GM21786 (cell line): Measurements from ENCODE around the gene CACNA2D1.
"Not testable (repeated sequence)": the region's sequence is repeated elsewhere in the genome, so short reads cannot be mapped to it uniquely, and the experiment has no call there.

ENCODE experiments used
- ATAC-seq: cut with Tn5 transposase; IDR thresholded peaks from one replicate; pipeline ENCODE4 v1.9.1; 2021; ENCODE audit not compliant: unreplicated experiment

Gene CACNA2D1

DNA sequence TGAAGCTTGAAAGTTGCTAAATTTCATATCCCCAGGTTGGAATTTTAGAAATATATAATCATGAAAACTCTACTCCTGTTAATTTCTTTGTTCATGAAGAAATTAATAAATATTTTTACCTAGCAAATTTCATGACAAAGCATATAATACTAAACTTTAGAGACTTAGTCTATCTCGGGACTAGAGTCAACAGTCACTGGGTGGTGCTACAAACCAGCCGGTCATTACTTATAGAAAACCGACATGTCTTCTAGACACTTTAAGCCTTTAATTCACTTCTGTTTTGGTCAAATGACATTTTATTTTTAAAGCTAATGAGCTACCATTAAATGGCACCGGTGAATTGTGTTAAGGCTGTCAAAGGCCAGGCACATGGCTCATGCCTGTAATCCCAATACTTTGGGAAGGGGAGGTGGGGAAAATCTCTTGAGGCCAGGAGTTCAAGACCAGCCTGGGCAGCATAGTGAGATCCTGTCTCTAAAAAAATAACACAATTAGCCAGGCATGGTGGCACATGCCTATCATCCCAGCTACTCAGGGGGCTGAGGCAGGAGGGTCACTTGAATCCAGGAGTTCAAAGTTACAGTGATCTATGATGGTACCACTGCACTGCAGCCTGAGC, 270.1 kb downstream of the CACNA2D1 start:
- no peak for ATAC-seq

DNA sequence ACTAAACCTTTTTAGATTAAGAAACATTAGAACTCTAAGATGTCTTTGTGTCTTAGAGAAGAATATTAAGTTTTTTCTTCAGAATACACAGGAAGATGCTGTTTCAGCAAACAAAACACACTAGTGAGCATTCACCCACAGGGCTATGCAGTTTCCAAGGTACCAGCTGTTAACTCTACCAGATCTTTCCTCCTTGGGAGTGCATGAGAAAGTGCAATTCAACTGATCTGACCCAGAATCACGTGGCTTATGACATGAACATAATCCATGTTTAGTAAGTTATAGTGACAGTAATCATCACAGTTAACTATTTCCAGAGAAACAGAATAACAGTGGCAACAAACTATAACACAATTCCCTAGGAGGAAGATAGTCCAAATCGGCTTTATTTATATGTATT, 270.7 kb downstream of the CACNA2D1 start:
- ATAC-seq, result no peak

DNA sequence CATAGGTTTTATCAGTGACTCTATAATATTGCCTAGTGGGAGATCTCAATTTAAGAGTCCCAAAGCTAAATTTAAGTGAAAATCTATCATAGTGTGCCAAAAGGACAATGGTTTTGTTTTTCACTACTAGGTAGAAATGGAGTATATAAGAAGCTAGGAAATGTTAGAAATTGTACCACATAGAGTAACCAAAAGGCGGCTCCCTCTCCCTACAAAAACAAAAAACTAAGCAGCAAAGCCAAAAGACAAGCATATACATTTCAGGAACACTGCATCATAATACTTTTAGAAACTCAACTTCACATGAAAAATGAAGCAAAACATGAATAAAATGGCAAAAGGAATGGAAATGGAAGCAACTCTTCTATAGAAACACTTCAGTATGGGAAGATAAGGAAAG, 271.6 kb downstream of the CACNA2D1 start:
- no peak for ATAC-seq

DNA sequence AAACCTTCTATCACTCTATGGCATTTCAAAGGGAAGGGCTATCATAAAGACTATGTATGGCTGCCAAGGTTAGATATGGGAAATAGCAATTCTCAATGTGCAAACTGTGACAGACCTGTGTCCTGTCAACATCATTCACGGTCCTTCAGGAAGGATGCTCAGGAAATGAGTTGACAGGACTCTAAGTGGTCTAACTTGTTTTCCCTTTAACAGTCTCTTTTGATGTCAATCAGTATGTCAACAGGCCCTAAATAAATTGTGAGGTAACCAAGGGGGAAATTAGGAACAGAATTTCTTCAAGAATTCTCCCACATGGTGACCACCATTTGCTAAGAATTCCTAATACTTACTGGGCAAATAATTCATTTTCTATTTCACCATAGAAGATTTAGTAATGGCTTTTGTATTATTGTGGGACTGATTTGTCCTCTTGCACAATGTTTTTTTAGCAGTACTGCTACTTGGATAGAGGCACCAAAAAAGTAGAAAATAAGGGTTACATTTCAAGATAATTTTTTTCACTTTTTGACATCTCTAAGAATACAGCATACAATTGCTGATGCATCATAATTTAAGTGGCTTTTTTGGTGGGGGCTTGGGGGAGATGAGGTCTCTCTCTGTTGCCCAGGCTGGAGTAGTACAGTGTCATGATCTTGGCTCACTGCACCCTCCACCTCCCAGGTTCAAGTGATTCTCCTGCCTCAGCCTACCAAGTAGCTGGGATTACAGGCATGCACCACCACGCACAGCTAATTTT, 275.8 kb downstream of the CACNA2D1 start:
- ATAC-seq, result no peak

DNA sequence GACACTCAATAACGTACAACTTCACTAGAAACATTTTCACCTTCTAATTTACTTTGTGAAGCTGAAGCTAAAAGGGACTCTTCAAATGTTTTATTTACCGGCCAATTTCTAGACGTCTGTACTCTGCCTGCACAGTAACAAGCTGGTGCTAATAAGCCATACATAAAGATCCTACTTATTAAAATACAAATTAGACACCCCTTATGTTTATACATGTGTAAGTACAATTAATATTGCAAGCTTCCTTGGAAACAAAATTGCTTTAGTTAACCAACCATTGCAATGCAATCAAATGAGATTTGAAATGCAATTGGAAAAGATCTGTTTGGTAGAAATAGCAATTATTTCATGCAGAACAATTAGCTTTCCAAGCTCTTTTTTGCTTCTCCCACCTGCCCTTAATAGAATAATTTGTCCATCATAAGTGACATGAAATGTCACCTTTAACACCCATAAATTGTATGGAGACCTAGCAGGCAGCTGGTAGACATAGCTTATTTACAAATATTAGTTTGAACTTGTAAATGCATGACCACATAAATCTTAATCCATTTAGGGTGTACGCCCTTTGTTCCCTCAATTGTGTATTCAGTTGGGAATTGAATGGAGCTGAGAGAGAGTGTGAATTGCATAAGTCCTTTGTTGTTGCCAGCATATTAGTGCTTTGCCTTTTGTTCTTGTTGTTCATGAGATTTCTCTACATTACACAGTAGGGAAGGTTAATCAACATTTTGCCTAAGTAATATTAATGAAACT, 277.1 kb downstream of the CACNA2D1 start:
- ATAC-seq, result no peak

DNA sequence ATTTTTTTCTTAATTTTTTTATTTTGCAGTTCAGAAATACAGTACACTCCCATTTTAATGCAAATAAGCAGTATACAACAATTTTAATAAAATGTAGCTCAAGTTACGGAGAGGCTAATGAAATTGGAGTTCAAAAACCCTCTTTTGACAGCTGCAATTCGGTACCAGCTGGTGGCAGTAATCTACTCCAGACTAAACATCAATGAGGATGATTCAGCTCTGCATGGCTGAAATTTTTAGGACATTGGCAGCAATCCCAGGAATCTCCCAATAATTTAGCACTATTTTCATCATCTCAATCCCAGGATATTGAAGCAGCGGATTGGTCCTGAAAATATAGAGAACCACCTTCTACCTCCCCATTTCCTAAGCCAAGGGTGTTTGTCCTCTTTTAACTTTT, 278.8 kb downstream of the CACNA2D1 start:
- ATAC-seq, result no peak

DNA sequence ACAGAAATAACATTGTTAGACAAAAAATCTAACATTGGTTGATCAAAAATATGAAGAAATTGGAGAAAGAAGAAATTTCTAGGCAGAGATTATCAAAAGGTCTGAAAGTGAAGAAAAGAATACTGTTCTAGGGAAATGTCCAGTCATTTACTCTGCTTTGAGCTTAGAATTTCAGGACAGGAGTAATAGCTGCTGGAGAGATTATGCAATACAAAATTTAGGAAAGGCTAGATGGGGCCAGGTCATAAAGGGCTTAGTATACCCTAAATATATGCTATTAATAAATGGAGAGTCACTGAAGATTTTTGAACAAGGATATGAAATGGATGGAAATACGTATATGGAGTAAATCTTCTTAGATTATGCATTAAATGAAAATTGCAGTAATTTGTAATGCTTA, 279.2 kb downstream of the CACNA2D1 start:
- ATAC-seq, result no peak

DNA sequence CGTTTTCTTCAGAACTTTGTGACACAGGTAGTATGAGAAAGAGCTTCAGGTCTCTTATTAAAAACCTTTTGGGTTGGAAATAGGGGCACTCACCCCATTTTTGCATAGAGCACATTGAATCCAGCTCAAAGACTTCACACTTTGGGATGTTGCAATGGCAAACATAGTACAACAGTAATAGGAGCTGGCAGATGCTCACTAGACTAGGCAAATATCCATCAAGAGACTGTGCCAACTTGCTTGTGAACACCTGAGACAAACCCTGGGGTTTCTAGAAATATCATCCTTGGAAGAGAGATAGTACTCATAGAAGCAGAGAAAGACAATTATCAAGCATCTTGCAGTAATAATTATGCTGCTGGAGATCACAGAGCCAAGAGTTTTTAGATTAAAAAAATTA, 280.0 kb downstream of the CACNA2D1 start:
- ATAC-seq, result no peak

DNA sequence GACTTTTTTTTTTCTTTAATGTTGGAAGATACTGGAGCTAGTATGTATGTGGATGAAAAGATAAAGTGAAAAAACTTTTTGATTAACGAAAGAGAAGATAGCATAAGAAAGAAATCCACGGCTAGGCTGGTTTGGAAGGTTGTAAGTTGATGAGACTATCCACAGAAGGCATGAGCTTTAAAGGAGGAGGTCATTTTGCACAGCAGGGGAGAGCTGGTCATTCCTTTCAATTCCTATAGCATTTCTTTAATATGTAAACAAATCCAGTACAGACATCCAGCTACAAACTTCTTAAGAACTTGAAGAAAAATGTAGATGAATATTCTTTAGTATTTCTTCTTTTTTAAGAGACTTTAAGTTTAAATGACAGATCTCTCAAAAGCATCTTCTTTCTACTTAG, 281.3 kb downstream of the CACNA2D1 start:
- no peak for ATAC-seq

DNA sequence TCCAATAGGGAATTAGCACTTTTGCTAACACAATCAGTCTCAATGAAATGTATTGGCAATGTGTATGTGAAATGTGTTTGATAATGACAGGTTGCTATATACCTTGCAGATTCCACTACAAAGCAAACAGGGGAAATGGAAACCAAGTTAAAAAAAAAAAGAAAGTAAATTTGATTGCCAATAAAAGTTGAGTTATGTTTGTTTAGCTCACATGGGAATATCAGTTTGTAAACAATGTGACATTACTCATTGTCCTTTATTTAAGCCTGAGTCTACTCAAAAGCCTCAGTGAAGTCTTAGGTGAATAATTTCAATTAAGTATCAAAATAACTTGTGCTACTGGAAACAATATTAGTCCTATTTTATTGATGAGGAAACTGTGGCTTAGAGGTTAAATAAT, 285.2 kb downstream of the CACNA2D1 start:
- ATAC-seq, result no peak

DNA sequence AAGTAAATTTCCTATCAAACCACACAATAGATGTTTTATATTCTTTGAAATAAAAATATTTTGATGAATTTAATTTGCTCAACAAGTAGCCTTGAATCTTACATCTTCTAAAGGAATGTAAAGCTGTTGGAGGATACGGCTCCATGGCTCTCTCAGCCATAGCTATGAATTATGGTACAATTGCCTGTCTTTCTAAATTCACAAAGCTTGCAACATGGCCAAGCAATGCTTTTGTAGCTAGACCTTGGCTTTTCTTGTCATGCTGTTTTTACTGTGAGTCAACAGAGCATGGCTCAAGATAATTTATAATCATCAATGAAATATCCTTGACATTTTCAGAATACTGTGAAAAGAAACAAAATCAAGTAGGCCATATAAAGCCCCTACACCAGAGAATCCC, 286.7 kb downstream of the CACNA2D1 start:
- ATAC-seq, result no peak

DNA sequence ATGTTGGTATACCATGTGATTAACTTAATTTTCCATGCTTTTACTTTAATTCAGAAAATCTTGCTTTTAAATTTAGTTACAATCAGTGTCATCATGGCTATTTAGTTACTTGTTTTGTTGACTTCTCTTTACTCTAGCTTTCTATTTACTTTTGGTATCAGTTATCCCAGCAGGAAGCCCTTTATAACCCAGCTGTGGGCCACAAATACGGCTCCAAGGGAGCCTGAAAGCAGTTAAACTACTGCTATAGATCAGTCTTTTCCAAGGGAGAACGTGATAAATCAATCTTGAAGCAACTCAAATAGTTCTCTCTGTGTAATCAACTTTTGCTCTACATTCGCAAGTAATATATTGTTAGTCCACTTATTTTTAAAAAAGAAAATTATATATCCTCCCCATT, 287.4 kb downstream of the CACNA2D1 start:
- no peak for ATAC-seq

DNA sequence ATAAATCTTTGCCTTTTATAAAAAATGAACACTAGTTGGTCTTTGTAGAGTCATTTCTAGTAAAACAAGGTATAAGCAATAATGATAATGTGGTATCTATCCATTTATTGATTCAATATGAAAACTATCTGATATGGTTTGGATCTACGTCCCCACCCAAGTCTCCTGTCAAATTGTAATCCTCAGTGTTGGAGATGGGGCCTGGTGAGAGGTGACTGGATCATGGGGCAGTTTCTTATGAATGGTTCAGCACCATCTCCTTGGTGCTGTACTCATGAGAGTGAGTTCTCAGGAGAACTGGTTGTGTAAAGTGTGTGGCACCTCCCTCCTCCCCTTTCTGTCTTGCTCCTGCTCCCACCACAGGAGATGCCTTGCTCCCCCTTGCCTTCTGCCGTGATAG, 288.8 kb downstream of the CACNA2D1 start:
- ATAC-seq, result no peak

DNA sequence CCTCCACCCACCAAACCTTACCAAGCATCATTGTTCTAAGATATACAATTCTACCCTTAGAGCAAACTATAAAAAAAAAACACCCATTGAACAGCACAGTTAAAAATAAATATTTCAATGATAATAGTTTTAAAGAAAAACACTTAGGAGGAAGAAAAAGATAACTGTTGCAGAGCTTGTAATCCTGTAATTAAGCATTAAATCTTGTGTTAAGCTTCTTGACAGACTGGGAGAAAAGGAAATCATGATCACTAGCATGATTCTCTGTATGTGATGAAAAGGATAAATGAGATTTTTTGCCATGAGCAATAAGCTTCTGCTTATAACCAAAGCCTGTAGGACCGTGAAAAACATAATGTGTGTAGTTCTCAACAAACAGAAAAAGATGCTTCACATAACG, 289.8 kb downstream of the CACNA2D1 start:
- no peak for ATAC-seq

DNA sequence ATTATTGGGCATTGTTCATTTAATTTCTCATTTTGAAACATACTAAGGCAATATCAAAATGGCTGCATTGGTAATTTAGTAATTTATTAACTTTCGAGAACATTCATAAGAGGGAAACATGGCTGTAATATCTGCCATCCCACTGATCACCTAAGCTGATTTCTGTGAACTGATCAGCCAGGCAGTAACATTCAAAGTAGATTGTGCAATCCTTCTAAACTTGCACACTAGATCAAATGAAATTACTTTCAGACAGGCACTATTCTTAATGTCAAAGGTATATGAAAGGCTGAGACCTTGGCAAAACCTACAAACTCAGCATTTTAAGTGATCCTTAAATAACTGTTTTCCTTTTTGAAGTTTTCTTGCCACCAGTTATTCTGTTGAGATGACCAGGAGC, 290.7 kb downstream of the CACNA2D1 start:
- no peak for ATAC-seq

DNA sequence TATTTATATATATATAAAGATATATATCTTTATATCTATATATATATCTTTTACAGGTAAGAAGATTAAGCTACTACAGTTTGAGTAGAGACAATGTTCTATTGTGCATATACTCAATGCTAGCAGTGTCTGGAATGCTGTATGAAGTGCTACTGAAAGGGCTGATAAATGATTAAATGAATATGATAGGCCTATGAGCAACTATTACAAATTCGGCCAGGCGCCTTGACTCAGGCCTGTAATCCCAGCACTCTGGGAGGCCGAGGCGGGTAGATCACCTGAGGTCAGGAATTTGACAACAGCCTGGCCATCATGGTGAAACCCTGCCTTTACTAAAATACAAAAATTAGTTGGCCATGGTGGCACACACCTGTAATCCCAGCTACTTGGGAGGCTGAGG, 297.1 kb downstream of the CACNA2D1 start:
- ATAC-seq, result no peak

DNA sequence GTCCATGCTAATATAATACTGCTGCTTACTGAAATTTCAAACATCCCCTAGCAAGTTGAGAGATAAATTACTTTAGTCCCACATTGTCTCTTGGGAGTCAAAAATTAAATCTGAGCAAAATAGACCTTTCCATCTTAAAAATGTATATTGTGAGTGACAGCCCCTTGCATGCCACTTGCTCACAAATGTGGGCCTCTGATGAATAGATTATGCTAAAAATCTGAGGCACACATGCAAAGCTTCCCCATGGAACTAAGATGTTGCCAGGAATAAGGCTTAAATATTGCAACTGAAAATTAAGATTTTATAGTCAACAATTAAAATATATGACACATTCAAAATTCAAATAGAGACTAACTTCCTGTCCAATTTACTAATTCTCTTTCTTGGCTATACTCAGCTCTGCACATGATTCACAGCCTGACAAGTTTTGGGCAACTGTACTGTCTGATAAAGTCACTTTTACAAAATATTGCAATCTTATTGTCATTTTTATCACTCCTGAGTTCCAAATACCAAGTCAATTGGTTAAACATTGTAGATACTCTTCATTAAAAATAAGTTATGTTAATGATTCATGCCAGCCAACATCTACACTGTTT, 301.2 kb downstream of the CACNA2D1 start:
- ATAC-seq, result no peak

DNA sequence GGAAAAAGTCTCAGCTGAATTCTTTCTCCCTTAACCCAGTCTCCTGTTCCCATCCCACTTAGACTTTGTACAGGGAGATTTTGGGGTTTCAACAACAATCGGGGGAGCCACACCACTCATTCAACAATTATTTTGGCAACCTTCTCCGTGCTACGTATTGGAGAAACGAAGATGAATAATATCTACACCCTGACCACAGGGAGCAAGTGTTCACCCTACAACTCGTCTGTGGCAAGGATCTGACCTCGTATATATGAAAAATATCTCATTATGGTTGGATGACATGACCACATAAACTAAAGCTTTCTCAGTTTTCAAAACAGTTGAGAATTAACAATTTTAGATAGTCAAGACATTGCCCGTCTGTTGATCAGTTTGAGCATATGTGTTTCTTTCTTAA, 302.1 kb downstream of the CACNA2D1 start:
- ATAC-seq, result no peak

DNA sequence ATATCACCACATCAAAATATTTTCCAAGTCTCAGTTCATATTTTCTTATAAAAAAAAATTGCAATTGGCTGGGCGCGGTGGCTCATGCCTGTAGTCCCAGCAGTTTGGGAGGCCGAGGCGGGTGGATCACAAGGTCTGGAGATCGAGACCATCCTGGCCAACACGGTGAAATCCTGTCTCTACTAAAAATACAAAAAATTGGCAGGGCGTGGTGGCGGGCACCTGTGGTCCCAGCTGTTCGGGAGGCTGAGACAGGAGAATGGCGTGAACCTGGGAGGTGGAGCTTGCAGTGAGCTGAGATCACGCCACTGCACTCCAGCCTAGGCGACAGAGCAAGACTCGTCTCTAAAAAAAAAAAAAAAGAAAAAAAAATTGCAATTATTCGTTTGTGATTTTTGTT, 303.0 kb downstream of the CACNA2D1 start:
- not testable (repeated sequence) for ATAC-seq

DNA sequence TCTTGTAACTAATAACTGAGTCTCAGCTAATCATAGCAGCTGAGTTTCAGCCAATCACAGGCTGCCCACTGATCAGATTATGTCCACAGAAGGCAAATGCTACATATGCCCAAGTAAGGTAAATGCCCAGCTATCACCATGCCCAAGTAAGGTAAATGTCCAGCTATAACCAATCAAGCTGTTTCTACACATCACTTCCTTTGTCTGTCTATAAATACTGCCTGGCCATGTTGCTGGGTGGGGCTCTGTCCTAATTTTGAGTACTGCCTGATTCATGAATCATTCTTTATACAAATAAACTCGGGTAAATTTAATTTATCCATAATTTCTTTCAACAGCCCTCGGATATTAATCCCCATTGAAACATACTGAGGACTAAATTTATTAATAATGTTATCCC, 312.4 kb downstream of the CACNA2D1 start:
- no peak for ATAC-seq

DNA sequence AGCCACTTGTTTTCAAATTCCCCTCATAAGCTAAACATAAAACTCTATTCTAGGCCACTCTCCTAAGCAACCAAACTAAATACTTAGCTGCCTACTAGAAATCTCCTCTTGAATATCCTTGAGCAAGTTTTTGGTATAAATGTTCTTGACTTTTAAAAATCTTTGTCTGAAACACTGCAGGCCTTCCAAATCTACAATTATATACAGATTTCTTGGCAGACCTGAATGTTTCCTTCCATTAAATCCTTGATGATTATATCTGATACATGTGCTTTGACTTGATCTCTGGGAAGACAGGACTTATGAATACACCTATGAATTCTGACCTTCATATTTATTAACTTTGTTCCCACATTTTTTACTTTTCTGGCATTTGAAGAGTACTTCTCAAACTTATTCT, 314.5 kb downstream of the CACNA2D1 start:
- ATAC-seq, result no peak

DNA sequence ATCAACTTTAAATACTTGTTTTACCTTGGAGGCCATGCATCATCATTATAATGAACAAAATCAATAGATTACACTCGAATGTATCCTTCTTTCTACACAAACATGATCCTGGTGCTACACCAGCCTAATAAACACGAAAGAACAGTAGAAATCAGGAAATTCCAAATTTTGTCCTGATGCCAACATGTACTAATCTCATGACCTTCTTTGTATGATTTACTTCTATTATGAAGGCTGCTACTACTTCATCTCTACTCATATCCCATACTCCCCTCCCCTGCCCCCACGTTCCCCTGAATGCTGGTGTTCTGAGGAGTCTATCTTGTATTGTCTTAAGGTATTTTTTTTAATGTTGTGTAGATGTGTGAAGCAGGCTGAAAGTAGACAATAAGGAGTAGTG, 315.0 kb downstream of the CACNA2D1 start:
- ATAC-seq, result no peak
